CD14-positive monocyte (primary cell): ENCODE measurements around the gene EVA1B. TPM values are rescaled to one million over a fixed set of nuclear protein-coding genes. Genes with fewer than 3 reads are reported as not detected.

Experiments
- DNase-seq, 3 donors: peaks; one replicate each; pipeline ENCODE4 v3.0.0-alpha.2; 2011 to 2022
- H2AFZ ChIP-seq: 2 replicates; pipeline ENCODE4 v1.6.0; 2012; ENCODE audit warnings: mild to moderate bottlenecking, low read depth, low read length, inconsistent platforms; ENCODE audit not compliant: insufficient read depth, poor library complexity, severe bottlenecking
- H3K27ac ChIP-seq, 2 donors: 1 replicate in 1 of 2; 2 replicates in 1 of 2; pipeline ENCODE4 v1.5.1; 2012 to 2013; ENCODE audit warnings: low read length in 2 of 2, control low read depth in 1 of 2, inconsistent platforms in 1 of 2, low read depth in 1 of 2, mild to moderate bottlenecking in 1 of 2
- H3K27me3 ChIP-seq, 2 donors: one replicate each; pipeline versions ENCODE4 v1.6.0 to v1.6.1; 2011 to 2013; ENCODE audit warnings: low read length in 2 of 2; ENCODE audit not compliant: control insufficient read depth in 2 of 2, insufficient read depth in 2 of 2
- H3K36me3 ChIP-seq, 2 donors: replicated peaks in 1 of 2; 1 replicate in 1 of 2; 2 replicates in 1 of 2; pipeline versions ENCODE4 v1.5.1 to v1.6.1; 2012 to 2013; ENCODE audit warnings: low read length in 2 of 2, control low read depth in 1 of 2, inconsistent platforms in 1 of 2, mild to moderate bottlenecking in 1 of 2; ENCODE audit not compliant: insufficient read depth in 2 of 2, control insufficient read depth in 1 of 2
- H3K4me1 ChIP-seq, 2 donors: 1 replicate in 1 of 2; 2 replicates in 1 of 2; pipeline versions ENCODE4 v1.5.1 to v1.6.1; 2012 to 2013; ENCODE audit warnings: low read length in 2 of 2, control low read depth in 1 of 2, inconsistent platforms in 1 of 2, mild to moderate bottlenecking in 1 of 2, moderate library complexity in 1 of 2; ENCODE audit not compliant: insufficient read depth in 2 of 2, control insufficient read depth in 1 of 2
- H3K4me2 ChIP-seq: replicated peaks from 2 replicates; pipeline ENCODE3; 2012; ENCODE audit warnings: low read length, moderate library complexity, mild to moderate bottlenecking; ENCODE audit not compliant: poor library complexity, severe bottlenecking; ENCODE audit errors: extremely low read depth
- H3K4me3 ChIP-seq, 3 experiments: fragments of 200-600 bp in 1 of 3; sonication (generic) in 1 of 3; replicated peaks in 1 of 3; 1 replicate in 2 of 3; 2 replicates in 1 of 3; pipeline ENCODE4 v1.5.1; 2011 to 2013; ENCODE audit warnings: low read length in 3 of 3, mild to moderate bottlenecking in 3 of 3, control low read depth in 2 of 3, low read depth in 2 of 3, inconsistent platforms in 1 of 3, moderate library complexity in 1 of 3
- H3K79me2 ChIP-seq: 2 replicates; pipeline ENCODE4 v1.6.0; 2012; ENCODE audit warnings: mild to moderate bottlenecking, control low read depth, inconsistent platforms, low read length, moderate library complexity; ENCODE audit not compliant: insufficient read depth
- H3K9ac ChIP-seq: 2 replicates; pipeline ENCODE4 v1.6.0; 2017; ENCODE audit warnings: low read length, mild to moderate bottlenecking; ENCODE audit not compliant: insufficient read depth, poor library complexity, severe bottlenecking
- H3K9me3 ChIP-seq, 2 donors: replicated peaks in 1 of 2; 1 replicate in 1 of 2; 2 replicates in 1 of 2; pipeline versions ENCODE4 v1.5.1 to v1.6.1; 2012 to 2013; ENCODE audit warnings: low read length in 2 of 2, control low read depth in 1 of 2; ENCODE audit not compliant: control insufficient read depth in 1 of 2, insufficient read depth in 1 of 2
- H4K20me1 ChIP-seq: 2 replicates; pipeline ENCODE4 v1.6.0; 2012; ENCODE audit warnings: mild to moderate bottlenecking, low read length, control low read depth, moderate library complexity; ENCODE audit not compliant: insufficient read depth
- H3K27ac Mint-ChIP-seq, 7 donors: one replicate each; pipeline ENCODE4 v1.8.0; 2020; ENCODE audit warnings: mild to moderate bottlenecking in 7 of 7, mixed read lengths in 7 of 7, moderate library complexity in 6 of 7, inconsistent platforms in 2 of 7
- H3K27me3 Mint-ChIP-seq, 3 donors: one replicate each; pipeline ENCODE4 v1.8.0; 2021 to 2022; ENCODE audit warnings: low read depth in 3 of 3, mild to moderate bottlenecking in 3 of 3, mixed read lengths in 3 of 3, moderate library complexity in 3 of 3, inconsistent platforms in 1 of 3
- H3K36me3 Mint-ChIP-seq, 2 donors: one replicate each; pipeline ENCODE4 v1.8.0; 2020; ENCODE audit warnings: mixed read lengths in 2 of 2, inconsistent platforms in 1 of 2, mild to moderate bottlenecking in 1 of 2
- H3K4me1 Mint-ChIP-seq: one replicate; pipeline ENCODE4 v1.8.0; 2020; ENCODE audit warnings: mild to moderate bottlenecking, mixed read lengths
- H3K4me3 Mint-ChIP-seq, 2 donors: one replicate each; pipeline ENCODE4 v1.8.0; 2020; ENCODE audit warnings: mild to moderate bottlenecking in 2 of 2, mixed read lengths in 2 of 2, moderate library complexity in 1 of 2
- H3K9me3 Mint-ChIP-seq, 7 donors: one replicate each; pipeline ENCODE4 v1.8.0; 2020 to 2022; ENCODE audit warnings: mixed read lengths in 7 of 7, mild to moderate bottlenecking in 6 of 7, moderate library complexity in 6 of 7, inconsistent platforms in 2 of 7
- CTCF ChIP-seq: fragments of 200-600 bp; IDR thresholded peaks from one replicate; pipeline ENCODE4 v1.8.0; 2022; ENCODE audit warnings: antibody characterized with exemption, mild to moderate bottlenecking
- WGBS: methylation state at CpG from one replicate; pipeline ENCODE4 v1.1.5; 2013; ENCODE audit warnings: missing lambda C conversion rate; ENCODE audit not compliant: insufficient coverage; 5-methylcytosine and 5-hydroxymethylcytosine counted together
- intact Hi-C, 2 donors: fragments of 100-400 bp; cut with micrococcal nuclease; formaldehyde crosslinking; loops; one replicate each; pipeline versions ENCODE4 v1.15.0 to v1.15.1; 2023
- polyA plus RNA-seq, 3 donors: library from polyadenylated mRNA; depleted of rRNA in 1 of 3; unstranded in 2 of 3; stranded (reverse) in 1 of 3; fragments of 300-500 nt in 2 of 3; fragments of >200 nt in 1 of 3; fragmentation: Illumina TruSeq in 2 of 3; gene quantifications; 1 replicate in 2 of 3; 2 replicates in 1 of 3; pipeline ENCODE4 v1.2.3, GENCODE V29; 2012 to 2021

The EVA1B gene
- polyA plus RNA-seq, 3 donors = 13.7 to 19.1 (median 16.6) TPM

DNA sequence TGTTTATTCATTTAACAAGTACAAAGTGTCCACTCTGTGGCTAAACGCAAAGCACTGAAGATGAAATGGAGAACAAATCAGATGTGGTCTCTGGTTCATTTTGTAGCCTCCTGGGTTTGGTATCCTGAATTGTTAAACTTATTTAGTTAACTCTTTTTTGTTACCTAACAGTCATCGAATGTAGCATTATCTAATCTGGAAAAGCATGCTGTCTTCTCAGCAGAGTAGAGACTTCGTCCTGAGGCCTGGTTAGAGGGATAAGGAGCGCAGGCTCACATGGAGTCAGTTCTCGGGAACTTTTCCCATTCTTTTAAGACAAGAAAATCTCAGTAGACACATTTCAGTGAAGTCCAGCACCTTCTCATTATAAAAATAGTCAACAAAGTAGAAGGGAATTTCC, 50.4 kb downstream of the EVA1B start:
- no peak for DNase-seq
- Histone ChIP-seq H3K4me2 (no peak overlapping the region), H2AFZ (no peak overlapping the region), H3K9me3 (no peaks in the 10 kb centered on the region), H3K9ac (no peak overlapping the region), H4K20me1 (peaks cover 84% of the 10 kb centered on the region), H3K4me1 (no peaks in the 10 kb centered on the region), H3K36me3 (peaks cover 29 to 64% of the 10 kb centered on the region in 2 donors), H3K4me3 (no peak overlapping the region), H3K79me2 (peaks cover 86% of the 10 kb centered on the region), H3K27me3 (no peaks in the 10 kb centered on the region), H3K27ac (peak overlapping the region in 1 of 2 donors; percentile 14)
- H3K36me3 Mint-ChIP-seq = peaks cover 40 to 71% of the 10 kb centered on the region in 2 donors
- WGBS = 100% methylated on average over 1 of the region's 5 CpGs
- H3K4me1 Mint-ChIP-seq = no peaks in the 10 kb centered on the region
- intact Hi-C loops = no loop called here
- no peaks in the 10 kb centered on the region for H3K9me3 Mint-ChIP-seq
- H3K27ac Mint-ChIP-seq = peak overlapping the region in 1 of 7 donors; percentile 2
- H3K4me3 Mint-ChIP-seq = no peak overlapping the region
- peaks cover 0 to under 1% (median 0%) of the 10 kb centered on the region in 3 donors for H3K27me3 Mint-ChIP-seq
- TF ChIP-seq CTCF = no peak

Other genes with a start within 250 kb of the EVA1B start
- gene TEKT2, start 239.6 kb downstream of the EVA1B start, polyA plus RNA-seq = under 1 TPM in 1 of 3 donors, not detected in 2; 0.23 TPM
- gene ADPRS, start 234.8 kb downstream of the EVA1B start, polyA plus RNA-seq = 10 to 100 TPM; 13.4 to 30.6 (median 21.9) TPM
- gene COL8A2, start 198.4 kb downstream of the EVA1B start, polyA plus RNA-seq = 1 to 10 TPM in 2 of 3 donors, under 1 TPM in 1; 0.90 to 3.0 (median 1.6) TPM
- gene TRAPPC3, start 174.2 kb downstream of the EVA1B start, polyA plus RNA-seq = 100 to 1,000 TPM in 2 of 3 donors, 10 to 100 TPM in 1; 61.1 to 136 (median 125) TPM
- 100 to 1,000 TPM in 1 of 3 donors, 10 to 100 TPM in 2; 12.3 to 153 (median 13.6) TPM for gene MAP7D1, start 167.5 kb downstream of the EVA1B start, polyA plus RNA-seq
- gene THRAP3, start 99.2 kb downstream of the EVA1B start, polyA plus RNA-seq = 10 to 100 TPM; 30.1 to 63.4 (median 35.7) TPM
- under 1 TPM in 1 of 3 donors, not detected in 2; 0.56 TPM for gene SH3D21, start 17.3 kb downstream of the EVA1B start, polyA plus RNA-seq
- 10 to 100 TPM; 40.2 to 65.9 (median 55.8) TPM for gene STK40, start 62.3 kb upstream of the EVA1B start, polyA plus RNA-seq
- 100 to 1,000 TPM in 2 of 3 donors, 10 to 100 TPM in 1; 91.4 to 234 (median 224) TPM for gene LSM10, start 74.3 kb upstream of the EVA1B start, polyA plus RNA-seq
- under 1 TPM in 2 of 3 donors, not detected in 1; 0.12 to 0.82 TPM for gene OSCP1, start 126.8 kb upstream of the EVA1B start, polyA plus RNA-seq
- gene MRPS15, start 140.7 kb upstream of the EVA1B start, polyA plus RNA-seq = 10 to 100 TPM; 36.2 to 68.1 (median 66.4) TPM
- gene CSF3R, start 159.3 kb upstream of the EVA1B start, polyA plus RNA-seq = 1,000 to 10,000 TPM in 1 of 3 donors, 100 to 1,000 TPM in 2; 270 to 1,537 (median 447) TPM